ENCODE data around the gene CHDH.

The CHDH gene

DNA sequence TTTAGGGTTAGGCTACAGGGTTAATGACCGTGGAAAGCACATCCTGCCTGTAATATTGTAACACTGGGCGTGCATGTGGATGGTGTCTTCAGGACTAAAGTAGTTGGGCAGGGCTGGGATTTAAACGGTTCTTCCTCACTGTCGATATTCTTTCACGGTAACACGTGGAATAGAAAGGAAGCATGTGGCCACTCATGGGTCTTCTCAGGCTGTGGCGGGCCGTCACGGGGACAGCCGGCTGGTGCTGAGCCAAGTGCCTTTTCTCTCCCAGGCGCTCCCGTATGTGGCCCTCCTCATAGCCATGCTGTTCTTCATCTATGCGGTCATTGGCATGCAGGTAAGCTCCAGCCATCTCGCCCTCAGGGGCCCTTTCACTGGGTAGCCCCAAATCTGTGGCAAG lies 73.7 kb downstream of the CHDH start:
- no peak for DNase-seq (ENCODE audit: low read depth)
- H3K4me3 ChIP-seq (ENCODE audit: low read depth, low read length) = no peak overlapping the region

DNA sequence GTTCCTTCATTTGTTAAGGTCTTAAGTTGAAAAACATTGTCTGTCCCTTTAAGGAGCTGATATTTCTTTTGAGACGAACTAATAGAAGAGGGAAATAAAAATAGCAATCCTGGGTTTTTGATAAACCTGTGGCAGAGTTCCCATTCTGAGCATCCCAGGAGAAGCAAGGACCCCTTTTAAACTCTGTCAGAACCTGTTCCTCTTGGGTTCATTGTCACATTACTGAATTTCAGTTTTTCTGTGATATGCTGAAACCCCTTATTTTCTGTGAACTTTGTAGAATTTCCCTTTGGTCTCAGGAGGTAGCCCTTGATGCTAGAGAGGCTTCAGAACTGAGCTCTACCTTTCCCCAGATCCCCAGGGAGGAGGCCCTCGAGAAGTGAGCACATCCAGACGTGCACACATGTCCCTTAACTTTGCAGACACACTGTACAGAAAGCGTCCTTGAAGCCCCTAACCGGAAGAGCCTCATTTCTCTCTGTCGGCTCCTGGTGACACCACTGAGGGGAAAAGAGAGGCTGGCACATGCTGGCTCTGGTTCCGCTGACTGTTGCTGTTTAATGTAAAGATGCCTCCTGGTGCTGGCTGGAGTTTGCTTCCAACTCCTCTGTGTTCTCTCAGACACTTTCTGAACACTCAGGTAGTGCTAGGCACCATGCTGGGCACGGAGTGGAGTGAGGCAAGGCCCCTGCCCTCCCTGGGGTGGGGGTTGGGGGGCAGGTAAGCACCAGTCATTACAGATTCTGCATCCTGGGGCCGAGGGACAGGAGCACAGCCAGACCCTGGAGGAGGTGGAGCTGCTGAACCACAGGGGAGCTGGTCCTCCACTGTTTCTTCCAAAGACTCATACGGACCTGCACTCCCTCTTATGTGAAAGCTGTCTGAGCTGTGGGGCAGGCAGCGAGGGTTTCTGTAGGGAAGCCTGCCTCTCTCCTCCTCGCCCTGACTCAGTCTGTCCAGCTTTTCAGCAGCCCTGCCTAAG lies 77.5 kb downstream of the CHDH start:
- DNase-seq (ENCODE audit: low read depth) = no peak
- H3K4me3 ChIP-seq (ENCODE audit: low read depth, low read length) = no peak overlapping the region

DNA sequence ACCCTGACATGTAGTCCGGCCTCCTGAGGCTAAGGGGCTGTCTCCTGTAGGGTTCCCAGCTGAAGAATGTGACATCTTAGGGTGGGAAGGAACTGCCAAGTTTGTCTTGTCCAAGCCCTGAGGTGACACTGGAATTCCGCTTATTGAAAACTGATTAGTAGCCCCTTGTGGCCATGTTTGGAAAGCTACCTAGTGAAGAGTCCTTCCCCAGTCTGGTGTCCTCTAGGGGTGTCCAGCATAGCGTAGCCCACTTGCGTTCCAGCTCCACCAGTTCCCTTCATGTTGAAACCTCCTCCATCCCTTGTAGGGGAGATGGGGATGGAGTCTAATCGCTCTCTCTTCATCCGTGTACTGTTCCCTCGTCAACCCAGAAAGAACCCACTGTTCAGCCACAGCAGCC lies 79.5 kb downstream of the CHDH start:
- H3K4me3 ChIP-seq (ENCODE audit: low read depth, low read length) = no peak overlapping the region
- DNase-seq (ENCODE audit: low read depth) = no peak

DNA sequence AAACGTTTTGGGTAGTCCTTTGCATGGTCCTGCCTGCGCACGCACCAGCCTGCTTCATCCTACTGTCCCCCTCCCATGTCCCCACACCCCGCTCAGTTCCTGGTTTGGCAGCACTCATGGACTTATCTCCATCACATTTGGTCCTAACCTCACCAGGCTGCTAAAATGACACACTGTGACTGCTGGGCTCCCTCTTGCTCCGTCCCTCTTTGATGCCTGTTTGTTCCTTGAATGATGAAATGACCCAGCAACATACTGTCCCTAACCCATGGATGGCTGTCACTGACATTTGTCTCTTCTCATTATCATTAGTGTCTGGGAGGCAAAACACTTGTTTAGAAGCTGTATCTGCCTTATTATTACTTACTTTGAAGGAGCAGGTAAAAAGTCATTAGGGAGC lies 80.5 kb downstream of the CHDH start:
- no peak overlapping the region for H3K4me3 ChIP-seq (ENCODE audit: low read depth, low read length)
- DNase-seq (ENCODE audit: low read depth) = no peak

DNA sequence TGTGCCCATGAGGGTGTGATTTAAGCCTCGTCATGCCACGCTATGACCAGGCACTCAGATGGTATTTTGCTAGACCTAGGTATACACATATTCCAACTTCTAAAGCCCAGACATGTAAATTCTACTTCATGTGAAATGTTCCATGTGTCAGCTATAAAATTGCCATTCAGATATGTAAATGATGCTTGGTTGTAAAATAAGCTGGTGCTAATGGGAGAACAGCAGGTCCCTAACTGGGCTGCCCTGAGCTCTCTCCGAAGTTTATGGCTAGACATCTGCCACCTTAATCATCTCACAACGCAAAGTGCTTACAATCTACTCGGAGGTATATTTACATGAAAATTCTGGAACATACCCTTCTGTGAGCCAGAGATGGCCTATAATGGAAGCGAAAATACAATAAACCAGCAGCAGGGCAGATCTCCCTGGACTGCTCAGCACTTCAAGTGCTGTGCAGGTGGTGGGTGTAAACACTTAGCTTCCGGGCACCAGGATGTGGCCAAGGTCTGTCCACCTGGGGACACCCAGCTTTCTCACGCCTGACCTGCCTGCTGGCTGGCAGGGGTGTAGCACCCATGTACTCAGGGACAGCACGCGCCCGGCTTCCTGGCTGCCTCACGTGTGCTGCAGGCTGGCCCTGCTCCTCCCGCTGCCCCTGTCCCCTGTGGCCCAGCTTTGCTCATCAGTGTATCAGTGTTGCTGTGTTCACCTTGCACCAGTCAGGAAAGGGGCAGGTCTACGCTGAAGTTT lies 82.0 kb downstream of the CHDH start:
- DNase-seq (ENCODE audit: low read depth) = no peak
- no peak overlapping the region for H3K4me3 ChIP-seq (ENCODE audit: low read depth, low read length)

DNA sequence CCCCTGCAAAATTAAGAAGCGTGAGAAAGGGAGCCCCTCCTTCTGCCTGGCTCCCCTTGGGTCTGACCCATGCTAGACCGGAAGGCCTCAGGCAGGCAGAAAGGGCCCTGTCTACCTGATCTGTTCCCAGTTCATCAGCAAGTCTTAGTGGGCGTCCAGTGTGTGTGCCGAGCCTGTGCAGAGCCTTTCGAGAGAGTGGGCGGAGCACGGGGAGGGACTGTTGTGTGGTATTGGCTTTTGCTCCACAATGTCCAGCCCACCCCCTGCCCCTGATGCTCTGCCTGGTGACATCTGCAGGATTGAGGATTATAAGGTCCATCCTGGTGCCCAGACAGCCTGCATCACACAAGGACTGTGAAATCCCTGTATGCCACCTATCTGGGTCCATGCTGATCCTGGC lies 82.9 kb downstream of the CHDH start:
- DNase-seq (ENCODE audit: low read depth) = no peak
- H3K4me3 ChIP-seq (ENCODE audit: low read depth, low read length) = no peak overlapping the region
